Smooth muscle cell of the brain vasculature (primary cell): Measurements from ENCODE around the gene RFX7.
A peak's percentile ranks its signal among the peaks of the same experiment; 100 is the strongest.

Source experiments
- DNase-seq: peaks from one replicate; pipeline ENCODE4 v3.0.0-alpha.2; 2012; ENCODE audit warnings: low read depth, low spot score

The RFX7 gene

DNA sequence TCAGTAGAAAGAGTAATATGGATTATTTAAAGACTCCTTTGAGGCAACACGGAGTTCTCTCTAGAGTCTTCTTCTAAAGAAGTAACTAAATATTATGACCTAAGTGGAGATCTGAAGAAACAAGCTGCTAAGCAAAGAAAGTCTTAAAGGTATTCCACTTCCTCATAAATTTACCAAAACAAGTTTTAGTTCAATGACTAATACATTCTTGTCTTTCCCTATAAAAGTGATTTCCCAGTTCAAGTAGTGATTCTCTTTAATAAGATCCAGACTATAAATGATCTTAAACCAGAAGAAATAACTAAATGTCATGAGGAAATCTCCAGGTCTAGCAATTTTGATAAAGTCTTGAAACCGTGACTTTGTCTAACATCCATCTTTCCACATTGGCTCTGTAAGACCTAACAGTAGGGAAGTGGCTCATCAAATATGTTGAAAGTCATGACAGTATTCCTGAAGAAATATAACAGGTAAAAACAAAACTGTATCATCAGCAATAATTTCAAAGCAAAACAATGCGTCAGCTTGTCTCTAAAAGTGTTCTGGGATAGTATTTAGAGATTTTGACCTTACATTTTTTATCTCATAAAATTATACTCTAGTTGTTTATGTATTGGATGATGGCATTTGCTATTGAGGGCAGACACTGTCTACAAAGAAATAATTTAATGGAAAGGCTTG is 198.5 kb downstream of the RFX7 start:
- no peak for DNase-seq

DNA sequence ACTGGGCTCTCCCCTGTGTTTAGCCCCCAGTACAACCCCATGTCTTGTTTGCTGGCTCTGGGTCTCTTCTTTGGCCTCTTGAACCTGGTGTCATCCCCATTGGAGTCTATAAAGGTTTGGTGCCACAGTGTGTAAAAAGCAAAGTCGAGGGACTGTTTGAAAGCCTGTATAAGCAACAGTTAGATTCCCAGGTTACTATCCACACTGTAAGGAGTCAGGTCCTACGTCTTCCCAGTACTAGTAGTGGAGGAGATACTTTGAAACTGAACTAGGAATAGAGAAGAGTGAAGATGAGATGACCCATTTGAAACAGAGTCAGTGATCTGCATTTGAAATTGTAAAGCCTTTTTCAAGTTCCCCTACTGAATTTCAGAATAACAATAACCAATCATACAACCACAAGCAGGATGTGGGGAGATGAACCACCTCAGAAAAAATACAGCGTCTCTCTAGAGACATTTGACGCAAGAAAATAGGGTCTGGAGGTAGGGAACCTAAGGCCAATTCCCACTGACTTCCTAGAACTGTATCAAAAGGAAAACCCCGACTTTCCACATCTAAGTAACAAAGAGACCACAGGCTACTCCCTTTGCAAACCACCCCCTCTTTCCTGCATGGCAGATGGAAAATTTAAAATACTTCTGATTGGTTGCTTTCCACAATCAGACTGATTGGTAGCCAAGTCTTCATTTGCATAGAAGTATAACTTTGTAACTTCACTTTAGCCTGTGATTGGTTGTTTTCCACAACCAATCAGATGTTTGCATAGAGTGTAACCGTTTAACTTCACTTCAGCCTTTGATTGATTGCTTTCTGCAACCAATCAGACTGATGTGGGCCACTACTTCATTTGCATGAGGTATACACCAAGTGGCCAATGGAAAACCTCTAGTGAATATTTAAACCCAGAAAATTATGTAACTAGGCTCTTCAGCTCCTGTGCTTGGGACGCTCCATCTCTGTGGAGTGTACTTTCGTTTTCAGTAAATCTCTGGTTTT is 200.4 kb downstream of the RFX7 start:
- no peak for DNase-seq

- DNase-seq: no peak
Measured at GRCh38 chr15:56042498-56042897, 201.2 kb downstream of the RFX7 start.

GRCh38 chr15:56042031-56042430 is 201.6 kb downstream of the RFX7 start:
- no peak for DNase-seq

DNA sequence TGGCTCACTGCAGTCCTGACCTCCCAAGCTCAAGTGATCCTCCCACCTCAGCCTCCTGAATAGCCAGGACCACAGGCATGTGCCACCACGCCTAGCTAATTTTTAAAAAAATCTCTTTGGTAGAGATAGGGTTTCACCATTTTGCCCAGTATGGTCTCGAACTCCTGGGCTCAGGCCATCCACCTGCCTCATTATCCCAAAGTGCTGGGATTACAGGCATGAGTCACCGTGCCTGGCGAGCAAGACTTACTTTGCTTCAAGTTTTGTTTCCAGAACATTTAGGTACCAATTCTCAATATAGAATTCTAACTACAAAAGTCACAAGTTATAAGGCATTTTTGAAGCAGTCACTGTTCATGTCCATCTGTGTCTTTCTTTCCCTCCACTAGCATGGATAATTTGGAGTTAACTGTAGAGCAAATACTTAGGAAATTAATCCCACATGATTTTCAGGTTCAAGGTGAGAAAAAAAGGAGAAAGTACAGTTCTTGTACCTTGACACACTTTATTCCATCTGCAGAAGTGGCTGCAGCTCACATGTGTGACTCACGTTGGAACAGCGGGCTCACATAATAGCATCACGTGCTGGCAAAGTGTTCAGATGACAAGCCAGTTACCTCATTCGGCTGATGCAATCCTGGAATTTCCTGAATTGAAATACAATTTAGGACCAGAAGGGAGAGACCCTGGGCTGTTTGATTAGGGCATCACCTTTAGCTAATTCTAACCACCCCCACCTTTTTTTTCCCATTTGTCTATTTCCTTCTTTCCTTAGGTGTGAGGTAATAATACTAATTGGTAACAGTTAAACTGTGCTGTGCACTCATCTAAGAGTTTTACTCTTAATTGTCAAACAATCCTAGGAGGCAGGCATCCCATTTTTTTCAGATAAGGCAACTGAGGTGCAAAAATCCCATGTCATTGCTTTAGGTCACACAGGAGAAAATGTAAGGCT is 203.3 kb downstream of the RFX7 start:
- DNase-seq: peak; percentile 50

- DNase-seq: no peak
Measured at GRCh38 chr15:56038707-56039106, 205.0 kb downstream of the RFX7 start.

DNA sequence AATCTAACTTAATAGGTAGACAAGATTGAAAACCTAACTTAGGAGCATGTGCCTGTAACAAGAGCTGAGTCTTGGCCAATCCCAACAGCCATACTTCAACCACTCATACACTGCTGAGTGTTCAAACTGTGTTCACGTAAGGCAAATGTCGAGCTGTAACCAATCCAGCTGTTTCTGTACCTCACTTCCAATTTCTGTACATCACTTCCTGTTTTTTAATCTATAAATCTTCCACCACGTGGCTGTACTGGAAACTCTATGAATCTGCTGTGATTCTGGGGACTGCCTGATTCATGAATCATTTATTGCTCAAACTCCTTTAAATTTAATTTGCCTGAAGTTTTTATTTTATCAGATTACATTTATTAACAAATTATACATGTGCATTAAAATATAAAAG is 205.7 kb downstream of the RFX7 start:
- no peak for DNase-seq
